Lung (tissue), 12 donors: ENCODE data around the gene C1QTNF6. TPM values are rescaled to one million over a fixed set of nuclear protein-coding genes. Genes with fewer than 3 reads are reported as not detected.

Source experiments
- ATAC-seq: fragments of 200-7000 bp; cut with Tn5 transposase; one replicate; pipeline ENCODE4 v1.9.1; 2020; ENCODE audit warnings: moderate number of reproducible peaks; ENCODE audit not compliant: insufficient read depth, low FRiP score
- DNase-seq, 3 donors: peaks; one replicate each; pipeline ENCODE4 v3.0.0-alpha.2; 2013 to 2017
- H3K27ac ChIP-seq, 2 donors: one replicate each; pipeline ENCODE4 v1.5.1; 2013; ENCODE audit warnings: mild to moderate bottlenecking in 2 of 2, moderate library complexity in 2 of 2, control low read depth in 1 of 2, inconsistent platforms in 1 of 2, low read depth in 1 of 2, low read length in 1 of 2
- H3K27me3 ChIP-seq, 3 donors: one replicate each; pipeline ENCODE4 v1.5.1; 2013; ENCODE audit warnings: low read length in 2 of 3; ENCODE audit not compliant: control insufficient read depth in 3 of 3, insufficient read depth in 3 of 3
- H3K36me3 ChIP-seq, 4 donors: one replicate each; pipeline ENCODE4 v1.5.1; 2013; ENCODE audit warnings: low read length in 4 of 4, mild to moderate bottlenecking in 1 of 4, moderate library complexity in 1 of 4; ENCODE audit not compliant: control insufficient read depth in 4 of 4, insufficient read depth in 4 of 4
- H3K4me1 ChIP-seq, 5 donors: one replicate each; pipeline ENCODE4 v1.5.1; 2013; ENCODE audit warnings: low read length in 5 of 5, mild to moderate bottlenecking in 2 of 5, moderate library complexity in 1 of 5; ENCODE audit not compliant: control insufficient read depth in 5 of 5, insufficient read depth in 5 of 5
- H3K4me3 ChIP-seq: one replicate; pipeline ENCODE4 v1.5.1; 2013; ENCODE audit warnings: mild to moderate bottlenecking, control low read depth, moderate library complexity
- H3K9ac ChIP-seq, 2 donors: one replicate each; pipeline ENCODE4 v1.5.1; 2013; ENCODE audit warnings: low read length in 2 of 2, control low read depth in 1 of 2; ENCODE audit not compliant: insufficient read depth in 1 of 2
- H3K9me3 ChIP-seq, 4 donors: one replicate each; pipeline ENCODE4 v1.5.1; 2013; ENCODE audit warnings: low read length in 3 of 4, mild to moderate bottlenecking in 1 of 4, moderate library complexity in 1 of 4; ENCODE audit not compliant: control insufficient read depth in 4 of 4, insufficient read depth in 3 of 4
- WGBS, 2 donors: extraction: QIAGEN DNeasy Blood & Tissue Kit; methylation state at CpG; one replicate each; pipeline ENCODE4 v1.1.7; 2013; 5-methylcytosine and 5-hydroxymethylcytosine counted together
- polyA plus RNA-seq, 2 donors: library from polyadenylated mRNA; stranded (reverse); fragments of 200-250 nt; gene quantifications; one replicate each; pipeline ENCODE4 v1.2.1, GENCODE V29; 2013
- total RNA-seq, 2 donors: library from RNA; depleted of rRNA in 1 of 2; stranded (reverse); fragments of >200 nt in 1 of 2; gene quantifications; one replicate each; pipeline ENCODE4 v1.2.1, GENCODE V29; 2014 to 2021
- TF ChIP-seq, protein P1 (sequence below): IDR thresholded peaks from 2 replicates; pipeline ENCODE4 v1.5.1; 2012; ENCODE audit warnings: mild to moderate bottlenecking; ENCODE audit errors: control extremely low read depth, extremely low read depth
- donor health status: control.
- donor health status: control.
- donor health status: Bipolar disorder and iron deficiency.
- donor health status: healthy.
- donor health status: DM: yes; HTN: yes; CAD: no.

The C1QTNF6 gene
- total and polyA plus RNA-seq, 4 donors: 3.8 to 14.0 (median 4.3) TPM

DNA sequence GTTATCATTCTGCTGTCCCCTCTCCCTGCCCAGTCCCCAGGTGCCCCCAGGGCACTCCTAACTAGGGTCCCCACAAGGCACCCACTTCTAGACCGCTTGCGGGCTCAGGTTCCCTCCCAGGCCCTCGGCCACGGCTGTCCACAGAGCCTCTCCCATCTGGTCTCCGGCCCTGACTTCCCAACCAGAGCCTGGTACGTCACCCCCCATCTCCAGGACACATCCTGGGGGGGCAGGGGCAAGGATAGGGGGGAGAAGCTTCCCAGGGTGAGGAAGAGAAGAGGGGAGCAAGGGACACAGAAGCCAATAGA, 23.8 kb upstream of the C1QTNF6 start:
- Histone ChIP-seq H3K4me1 (peaks cover 0 to 5% (median 0%) of the 10 kb centered on the region in 5 donors), H3K9ac (no peak overlapping the region), H3K9me3 (no peaks in the 10 kb centered on the region), H3K27ac (no peak overlapping the region), H3K4me3 (no peak overlapping the region), H3K27me3 (peaks cover 0 to 3% (median 0%) of the 10 kb centered on the region in 3 donors), H3K36me3 (no peaks in the 10 kb centered on the region)
- 73 to 86% methylated on average over 6 of the region's 6 CpGs for WGBS, 2 donors
- DNase-seq (no peak), ATAC-seq (no peak)
- TF ChIP-seq, protein P1, sequence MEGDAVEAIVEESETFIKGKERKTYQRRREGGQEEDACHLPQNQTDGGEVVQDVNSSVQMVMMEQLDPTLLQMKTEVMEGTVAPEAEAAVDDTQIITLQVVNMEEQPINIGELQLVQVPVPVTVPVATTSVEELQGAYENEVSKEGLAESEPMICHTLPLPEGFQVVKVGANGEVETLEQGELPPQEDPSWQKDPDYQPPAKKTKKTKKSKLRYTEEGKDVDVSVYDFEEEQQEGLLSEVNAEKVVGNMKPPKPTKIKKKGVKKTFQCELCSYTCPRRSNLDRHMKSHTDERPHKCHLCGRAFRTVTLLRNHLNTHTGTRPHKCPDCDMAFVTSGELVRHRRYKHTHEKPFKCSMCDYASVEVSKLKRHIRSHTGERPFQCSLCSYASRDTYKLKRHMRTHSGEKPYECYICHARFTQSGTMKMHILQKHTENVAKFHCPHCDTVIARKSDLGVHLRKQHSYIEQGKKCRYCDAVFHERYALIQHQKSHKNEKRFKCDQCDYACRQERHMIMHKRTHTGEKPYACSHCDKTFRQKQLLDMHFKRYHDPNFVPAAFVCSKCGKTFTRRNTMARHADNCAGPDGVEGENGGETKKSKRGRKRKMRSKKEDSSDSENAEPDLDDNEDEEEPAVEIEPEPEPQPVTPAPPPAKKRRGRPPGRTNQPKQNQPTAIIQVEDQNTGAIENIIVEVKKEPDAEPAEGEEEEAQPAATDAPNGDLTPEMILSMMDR: no peak

DNA sequence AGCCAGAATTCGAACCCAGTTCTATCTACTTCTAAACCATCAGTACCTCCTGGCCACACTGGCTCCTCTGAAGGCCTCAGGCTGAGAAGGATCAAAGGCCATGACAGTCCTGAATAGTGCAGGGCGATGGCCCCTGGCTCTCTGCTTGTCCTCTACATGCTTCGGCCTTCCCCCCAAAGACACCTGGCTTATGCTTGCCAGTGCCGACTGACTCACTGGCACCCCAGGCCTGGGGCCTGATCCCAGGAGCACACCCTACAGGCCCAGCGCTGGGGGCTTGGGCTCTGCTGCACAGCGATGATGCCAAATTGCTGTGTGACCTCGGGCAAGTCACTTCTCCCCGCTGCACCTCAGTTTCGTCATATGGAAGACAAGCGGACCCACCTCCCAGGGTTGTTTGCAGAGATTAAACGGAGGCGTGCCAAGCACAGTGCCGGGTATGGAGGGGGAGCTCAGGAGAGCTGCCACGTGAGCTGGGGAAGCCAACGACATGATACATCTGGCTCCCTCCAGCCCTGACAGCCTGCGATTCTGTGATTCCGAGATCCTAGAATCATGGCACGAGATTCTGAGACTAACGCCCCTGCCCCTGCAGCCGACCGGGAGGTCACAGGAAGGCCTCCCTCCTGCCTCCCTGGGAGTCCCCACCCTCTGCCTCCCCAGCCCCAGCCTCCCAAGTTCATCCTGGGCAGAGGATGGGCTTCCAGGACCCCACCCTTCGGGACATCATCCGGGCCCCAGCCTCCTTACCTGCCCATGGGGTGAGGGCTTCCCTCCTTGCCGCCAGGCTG, 23.2 kb upstream of the C1QTNF6 start:
- peaks cover 0 to 3% (median 0%) of the 10 kb centered on the region in 3 donors for H3K27me3 ChIP-seq
- no peak overlapping the region for H3K9ac ChIP-seq
- H3K36me3 ChIP-seq: no peaks in the 10 kb centered on the region
- no peak for ATAC-seq
- WGBS, 2 donors: 76 to 81% methylated on average over 24 of the region's 24 CpGs
- H3K27ac ChIP-seq: no peak overlapping the region
- H3K4me3 ChIP-seq: no peak overlapping the region
- peaks cover 0 to 5% (median 0%) of the 10 kb centered on the region in 5 donors for H3K4me1 ChIP-seq
- peak in 1 of 3 donors; percentile 43 for DNase-seq
- no peaks in the 10 kb centered on the region for H3K9me3 ChIP-seq
- TF ChIP-seq, protein P1: no peak

DNA sequence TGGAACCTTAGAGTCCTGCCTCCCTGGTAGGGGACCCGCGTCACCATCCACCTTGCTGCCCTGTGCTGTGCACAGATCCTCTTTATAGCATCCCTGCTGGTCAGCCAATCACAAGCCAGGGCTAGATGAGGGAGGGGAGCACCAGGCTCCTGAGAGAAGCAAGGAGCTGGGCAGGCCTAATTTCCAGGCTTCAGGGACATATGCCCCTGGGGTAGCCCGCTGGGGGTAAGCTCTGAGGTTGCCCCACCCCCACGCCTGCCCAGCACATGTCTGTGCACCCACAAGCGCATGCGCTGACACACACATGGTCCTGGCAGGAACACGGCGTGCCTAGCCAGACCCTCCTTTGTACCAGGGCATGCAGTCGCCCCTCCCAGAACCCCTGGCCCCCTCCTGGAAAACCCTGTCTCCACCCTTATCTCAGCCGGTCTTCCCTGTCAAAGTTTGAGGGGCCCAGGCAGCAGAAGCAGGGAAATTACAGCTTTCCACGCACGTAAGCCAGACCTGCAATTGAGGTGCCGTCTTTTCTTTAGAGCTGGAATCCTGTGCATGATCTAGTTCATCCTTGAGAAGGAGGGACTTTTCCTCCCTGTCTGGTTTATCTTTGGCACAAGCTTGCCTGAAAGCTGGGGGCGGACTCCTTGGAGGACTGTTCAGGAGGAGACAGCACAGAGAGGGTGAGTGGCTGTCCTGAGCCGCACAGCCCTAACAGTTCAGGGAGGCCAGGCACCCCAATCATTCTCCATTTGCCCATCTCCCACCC, 22.2 kb upstream of the C1QTNF6 start:
- no peak for ATAC-seq
- H3K36me3 ChIP-seq: no peaks in the 10 kb centered on the region
- H3K4me3 ChIP-seq: no peak overlapping the region
- H3K4me1 ChIP-seq: peaks cover 0 to 5% (median 0%) of the 10 kb centered on the region in 5 donors
- DNase-seq: no peak
- H3K9me3 ChIP-seq: no peaks in the 10 kb centered on the region
- WGBS, 2 donors: 81 to 88% methylated on average over 15 of the region's 15 CpGs
- peaks cover 0 to 3% (median 0%) of the 10 kb centered on the region in 3 donors for H3K27me3 ChIP-seq
- H3K9ac ChIP-seq: no peak overlapping the region
- TF ChIP-seq, protein P1: no peak
- no peak overlapping the region for H3K27ac ChIP-seq
